GM18511 (cell line): ENCODE results near the gene HRAS.

Experiments
- ATAC-seq: cut with Tn5 transposase; IDR thresholded peaks from one replicate; pipeline ENCODE4 v1.9.1; 2021; ENCODE audit warnings: mild to moderate bottlenecking, moderate library complexity; ENCODE audit not compliant: unreplicated experiment

The HRAS gene

GRCh38 chr11:567629-568292 is 32.4 kb upstream of the HRAS start:
- peak; percentile 5 for ATAC-seq

GRCh38 chr11:567011-567628 is 31.7 kb upstream of the HRAS start:
- ATAC-seq = no peak

- no peak for ATAC-seq
These were observed 30.6 kb upstream of the HRAS start for GRCh38 chr11:565921-566509.

GRCh38 chr11:563812-564578 is 28.6 kb upstream of the HRAS start:
- ATAC-seq = no peak

GRCh38 chr11:563066-563811 is 27.9 kb upstream of the HRAS start:
- ATAC-seq = no peak

- no peak for ATAC-seq
These were observed 26.8 kb upstream of the HRAS start for GRCh38 chr11:562046-562645.

- ATAC-seq = peak; percentile 30
These were observed 26.0 kb upstream of the HRAS start for GRCh38 chr11:561148-562003.

- ATAC-seq = peak; percentile 71
These were observed 25.1 kb upstream of the HRAS start, which contains the start of the genes LMNTD2 and RASSF7 for GRCh38 chr11:560305-561147. Gene LMNTD2, minus strand, starts transcription at chr11:560738. Its CDS starts 22 bp downstream, at chr11:560716. Gene RASSF7, plus strand, starts transcription at chr11:560970. Its CDS starts 799 bp downstream, at chr11:561769.

GRCh38 chr11:559712-560304 is 24.4 kb upstream of the HRAS start:
- no peak for ATAC-seq

GRCh38 chr11:559020-559620 is 23.7 kb upstream of the HRAS start:
- no peak for ATAC-seq

- ATAC-seq = no peak
These were observed 23.1 kb upstream of the HRAS start for GRCh38 chr11:558503-558902.

- ATAC-seq = no peak
These were observed 22.2 kb upstream of the HRAS start for GRCh38 chr11:557328-558132.

- no peak for ATAC-seq
These were observed 21.4 kb upstream of the HRAS start for GRCh38 chr11:556662-557256.

GRCh38 chr11:555780-556661 is 20.6 kb upstream of the HRAS start:
- no peak for ATAC-seq

GRCh38 chr11:555227-555779 is 19.9 kb upstream of the HRAS start:
- ATAC-seq = no peak
